MCF 10A (cell line): ENCODE data around the gene MTOR. TPM values are rescaled to one million over a fixed set of nuclear protein-coding genes. Genes with fewer than 3 reads are reported as not detected.

ENCODE experiments used
- BruUV-seq: library from RNA; stranded (reverse); fragments of 400-500 nt; replicated peaks from 2 replicates; lab custom pipeline; 2021; lab: Mats Ljungman, UMichigan
- CTCF ChIA-PET: fragments of 300-600 bp; sonication (Branson Sonifier 250); formaldehyde crosslinking; extraction: SDS; loops from one replicate; lab custom pipeline; 2021; ENCODE audit warnings: antibody characterized with exemption, inconsistent platforms; lab: Yijun Ruan, JAX
- POLR2A ChIA-PET: fragments of 300-600, 350-650 bp; sonication (Branson Sonifier 250); formaldehyde crosslinking; extraction: SDS; loops from one replicate; lab custom pipeline; 2020; ENCODE audit warnings: antibody characterized with exemption, inconsistent platforms; lab: Yijun Ruan, JAX
- DNase-seq: peaks from one replicate; pipeline ENCODE4 v3.0.0-alpha.2; 2018; ENCODE audit not compliant: unreplicated experiment
- H3K27ac Mint-ChIP-seq: one replicate; pipeline ENCODE4 v1.8.0; 2022; ENCODE audit warnings: mild to moderate bottlenecking, low read depth, mixed read lengths; ENCODE audit not compliant: unreplicated experiment
- H3K27me3 Mint-ChIP-seq: one replicate; pipeline ENCODE4 v1.8.0; 2022; ENCODE audit warnings: mixed read lengths; ENCODE audit not compliant: insufficient read depth, unreplicated experiment
- H3K36me3 Mint-ChIP-seq: one replicate; pipeline ENCODE4 v1.8.0; 2022; ENCODE audit warnings: mild to moderate bottlenecking, moderate library complexity, mixed read lengths; ENCODE audit not compliant: insufficient read depth, unreplicated experiment
- H3K4me1 Mint-ChIP-seq: one replicate; pipeline ENCODE4 v1.8.0; 2022; ENCODE audit warnings: mixed read lengths; ENCODE audit not compliant: insufficient read depth, unreplicated experiment
- H3K4me3 Mint-ChIP-seq: one replicate; pipeline ENCODE4 v1.8.0; 2022; ENCODE audit warnings: mild to moderate bottlenecking, moderate library complexity, mixed read lengths; ENCODE audit not compliant: unreplicated experiment
- H3K9me3 Mint-ChIP-seq: one replicate; pipeline ENCODE4 v1.8.0; 2022; ENCODE audit warnings: mixed read lengths; ENCODE audit not compliant: unreplicated experiment
- intact Hi-C: fragments of 100-400 bp; cut with micrococcal nuclease; formaldehyde crosslinking; loops from 2 replicates; pipeline ENCODE4 v1.14.1; 2022
- total RNA-seq: library from RNA; stranded (reverse); gene quantifications from 2 replicates; pipeline ENCODE4 v1.2.3, GENCODE V29; 2022
- TF ChIP-seq, protein P1 (sequence below): fragments of 200-600 bp; IDR thresholded peaks from one replicate; pipeline ENCODE4 v1.8.0; 2022; ENCODE audit warnings: antibody characterized with exemption, mild to moderate bottlenecking; ENCODE audit not compliant: unreplicated experiment

The MTOR gene
- total RNA-seq, 1 experiment from 2014 or later, result 45.9 TPM

DNA sequence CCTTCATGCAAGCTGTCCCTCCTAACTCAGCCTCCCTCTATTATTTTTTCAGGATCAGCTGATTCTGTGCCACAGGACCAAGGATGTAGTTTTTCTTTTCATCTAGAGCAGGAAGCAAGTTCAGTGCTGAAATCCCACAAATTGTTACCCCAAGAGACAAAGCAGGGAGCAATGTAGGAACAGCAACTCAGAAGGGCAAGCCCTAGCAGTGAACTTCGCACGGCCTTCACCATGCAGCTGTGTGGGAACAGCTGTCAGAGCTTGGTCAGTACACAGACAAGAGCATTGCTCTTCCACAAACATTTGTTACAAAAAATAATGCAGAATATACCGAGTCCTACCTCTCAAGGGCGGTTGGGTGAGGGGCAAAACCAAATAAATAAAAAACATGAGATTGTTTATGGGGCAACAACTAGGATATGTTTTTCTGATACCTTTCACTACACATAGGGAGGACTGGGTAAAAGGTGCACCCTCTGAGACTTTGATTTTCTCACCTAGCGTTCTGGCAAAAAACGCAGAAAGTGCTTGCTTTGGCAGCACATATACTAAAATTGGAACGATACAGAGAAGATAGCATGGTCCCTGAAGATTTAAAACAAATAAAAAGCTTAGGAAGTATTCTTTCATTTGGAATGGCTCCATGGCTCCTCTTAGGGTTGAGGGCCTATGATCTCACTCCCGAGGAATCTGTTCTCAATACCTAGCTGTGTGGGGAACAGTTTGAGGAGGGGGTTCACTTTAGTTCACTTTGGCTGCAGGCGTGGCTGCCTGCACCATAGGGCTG, 110.3 kb downstream of the MTOR start:
- CTCF ChIA-PET, result interaction anchor here (0.6 to 0.8 kb wide), 3 partner anchors 10 to 478 kb away, joined by 3 read pairs; no protein-coding TSS in a partner anchor

DNA sequence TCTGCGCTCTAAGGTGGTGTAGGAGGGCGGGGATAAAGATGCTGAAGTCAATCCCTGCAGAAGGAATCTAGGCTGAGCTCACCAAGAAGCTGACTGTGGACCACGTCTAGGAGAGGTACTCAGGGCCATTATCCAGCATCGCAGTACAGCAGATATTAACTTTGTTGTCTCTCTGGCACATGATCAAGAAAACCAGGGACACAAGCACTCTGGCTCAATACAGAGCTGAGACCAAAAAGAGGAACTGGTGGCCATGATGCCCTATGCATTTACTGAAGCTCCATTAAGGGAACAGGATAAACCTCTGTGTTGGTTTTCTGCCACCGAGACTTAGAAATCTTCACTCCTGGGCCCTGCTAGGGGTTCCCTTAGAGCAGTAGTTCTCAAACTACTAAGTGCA, 111.2 kb downstream of the MTOR start:
- DNase-seq, result no peak
- ChIA-PET CTCF (interaction anchor here (0.6 to 0.8 kb wide), 2 partner anchors 9 to 492 kb away, joined by 3 read pairs; no protein-coding TSS in a partner anchor), POLR2A (interaction anchor here (0.9 to 1.4 kb wide), 2 partner anchors 7 to 139 kb away, joined by 3 read pairs; partner anchors contain the start of gene TARDBP)
- intact Hi-C loops, result no loop called here
- no peaks in the 10 kb centered on the region for H3K9me3 Mint-ChIP-seq
- H3K36me3 Mint-ChIP-seq, result peaks cover 55% of the 10 kb centered on the region
- BruUV-seq, result no TSS peak
- TF ChIP-seq, protein P1, sequence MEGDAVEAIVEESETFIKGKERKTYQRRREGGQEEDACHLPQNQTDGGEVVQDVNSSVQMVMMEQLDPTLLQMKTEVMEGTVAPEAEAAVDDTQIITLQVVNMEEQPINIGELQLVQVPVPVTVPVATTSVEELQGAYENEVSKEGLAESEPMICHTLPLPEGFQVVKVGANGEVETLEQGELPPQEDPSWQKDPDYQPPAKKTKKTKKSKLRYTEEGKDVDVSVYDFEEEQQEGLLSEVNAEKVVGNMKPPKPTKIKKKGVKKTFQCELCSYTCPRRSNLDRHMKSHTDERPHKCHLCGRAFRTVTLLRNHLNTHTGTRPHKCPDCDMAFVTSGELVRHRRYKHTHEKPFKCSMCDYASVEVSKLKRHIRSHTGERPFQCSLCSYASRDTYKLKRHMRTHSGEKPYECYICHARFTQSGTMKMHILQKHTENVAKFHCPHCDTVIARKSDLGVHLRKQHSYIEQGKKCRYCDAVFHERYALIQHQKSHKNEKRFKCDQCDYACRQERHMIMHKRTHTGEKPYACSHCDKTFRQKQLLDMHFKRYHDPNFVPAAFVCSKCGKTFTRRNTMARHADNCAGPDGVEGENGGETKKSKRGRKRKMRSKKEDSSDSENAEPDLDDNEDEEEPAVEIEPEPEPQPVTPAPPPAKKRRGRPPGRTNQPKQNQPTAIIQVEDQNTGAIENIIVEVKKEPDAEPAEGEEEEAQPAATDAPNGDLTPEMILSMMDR, result no peak
- no peaks in the 10 kb centered on the region for H3K27me3 Mint-ChIP-seq
- no peaks in the 10 kb centered on the region for H3K4me1 Mint-ChIP-seq
- no peak overlapping the region for H3K27ac Mint-ChIP-seq
- no peak overlapping the region for H3K4me3 Mint-ChIP-seq

More for the DNA sequence above, 110.3 kb downstream of the MTOR start:
- TF ChIP-seq, protein P1, result no peak
- intact Hi-C loops, result no loop called here
- Mint-ChIP-seq H3K4me1 (no peaks in the 10 kb centered on the region), H3K27ac (no peak overlapping the region), H3K4me3 (no peak overlapping the region), H3K27me3 (no peaks in the 10 kb centered on the region), H3K9me3 (no peaks in the 10 kb centered on the region), H3K36me3 (peaks cover 55% of the 10 kb centered on the region)
- no peak for DNase-seq
- no TSS peak for BruUV-seq
- POLR2A ChIA-PET, result interaction anchor here (0.5 to 0.9 kb wide), 2 partner anchors 121 to 140 kb away, joined by 3 read pairs; partner anchors contain the start of gene TARDBP

DNA sequence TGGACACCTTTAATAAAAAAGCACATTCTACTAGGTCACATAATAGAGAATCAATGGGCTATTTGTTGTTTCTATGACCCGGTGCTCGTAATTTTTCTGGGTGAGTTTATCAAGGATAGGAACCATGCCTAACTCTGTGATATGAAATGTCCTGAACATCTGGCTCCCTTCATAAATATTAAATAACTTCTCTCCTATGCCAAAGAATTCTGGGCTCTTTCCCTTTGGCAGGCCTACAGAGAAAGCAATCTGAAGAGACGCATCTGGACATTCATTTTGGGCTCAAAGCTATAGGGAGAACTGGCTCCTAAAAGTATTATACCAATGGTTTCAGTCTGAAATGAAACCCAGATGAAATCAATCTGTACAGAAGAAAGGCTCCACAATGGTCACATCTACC, 112.0 kb downstream of the MTOR start:
- H3K27ac Mint-ChIP-seq, result no peak overlapping the region
- CTCF ChIA-PET, result no interaction called here

More for the DNA sequence above, 112.0 kb downstream of the MTOR start:
- TF ChIP-seq, protein P1, result no peak
- Mint-ChIP-seq H3K27me3 (no peaks in the 10 kb centered on the region), H3K4me3 (no peak overlapping the region), H3K4me1 (no peaks in the 10 kb centered on the region), H3K9me3 (no peaks in the 10 kb centered on the region), H3K36me3 (peaks cover 55% of the 10 kb centered on the region)
- BruUV-seq, result no TSS peak
- POLR2A ChIA-PET, result interaction anchor here (1.4 kb wide), 1 partner anchor 8 kb away, joined by 3 read pairs; no protein-coding TSS in a partner anchor
- no peak for DNase-seq
- intact Hi-C loops, result no loop called here
